ENCODE measurements around the gene IL20.

DNA sequence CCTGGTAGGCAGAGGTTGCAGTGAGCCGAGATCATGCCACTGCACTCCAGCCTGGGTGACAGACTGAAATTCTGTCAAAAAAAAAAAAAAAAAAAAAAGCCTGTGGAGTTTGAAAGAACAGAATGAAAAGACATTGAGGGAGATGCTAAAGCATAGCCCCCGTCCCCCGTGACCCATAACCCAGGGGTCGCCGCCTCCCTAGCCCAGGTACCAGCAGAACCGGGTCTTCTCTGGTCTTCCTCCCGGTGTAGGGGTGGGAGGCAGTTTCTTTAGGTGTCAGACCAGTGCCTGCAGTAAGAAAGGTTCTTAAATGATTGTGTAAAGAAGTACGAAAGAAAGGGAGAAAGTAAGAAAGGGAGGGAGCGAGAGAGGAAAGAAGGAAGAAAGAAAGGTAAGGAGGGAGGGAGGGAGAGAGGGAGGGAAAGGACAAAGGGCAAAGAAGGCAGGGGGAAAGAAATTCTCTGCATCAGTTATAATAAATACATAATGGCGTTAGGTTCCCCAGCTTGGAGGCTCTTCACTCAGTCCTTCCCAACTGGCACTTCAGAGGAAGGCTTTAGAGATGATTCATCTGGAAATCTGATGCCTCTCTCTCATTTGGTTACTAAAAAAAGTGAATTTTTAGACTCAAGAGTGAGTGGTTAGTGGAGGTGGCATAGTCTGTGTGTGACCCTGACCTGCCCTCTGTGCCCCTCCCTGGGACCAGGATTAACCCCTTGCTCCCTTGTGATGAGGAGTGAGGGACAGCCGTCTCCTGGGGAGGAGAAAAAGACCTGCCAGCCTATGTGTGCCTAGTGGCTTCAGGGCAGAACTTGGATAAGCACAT lies 32.9 kb downstream of the IL20 start:
- TF ChIP-seq, protein P1, sequence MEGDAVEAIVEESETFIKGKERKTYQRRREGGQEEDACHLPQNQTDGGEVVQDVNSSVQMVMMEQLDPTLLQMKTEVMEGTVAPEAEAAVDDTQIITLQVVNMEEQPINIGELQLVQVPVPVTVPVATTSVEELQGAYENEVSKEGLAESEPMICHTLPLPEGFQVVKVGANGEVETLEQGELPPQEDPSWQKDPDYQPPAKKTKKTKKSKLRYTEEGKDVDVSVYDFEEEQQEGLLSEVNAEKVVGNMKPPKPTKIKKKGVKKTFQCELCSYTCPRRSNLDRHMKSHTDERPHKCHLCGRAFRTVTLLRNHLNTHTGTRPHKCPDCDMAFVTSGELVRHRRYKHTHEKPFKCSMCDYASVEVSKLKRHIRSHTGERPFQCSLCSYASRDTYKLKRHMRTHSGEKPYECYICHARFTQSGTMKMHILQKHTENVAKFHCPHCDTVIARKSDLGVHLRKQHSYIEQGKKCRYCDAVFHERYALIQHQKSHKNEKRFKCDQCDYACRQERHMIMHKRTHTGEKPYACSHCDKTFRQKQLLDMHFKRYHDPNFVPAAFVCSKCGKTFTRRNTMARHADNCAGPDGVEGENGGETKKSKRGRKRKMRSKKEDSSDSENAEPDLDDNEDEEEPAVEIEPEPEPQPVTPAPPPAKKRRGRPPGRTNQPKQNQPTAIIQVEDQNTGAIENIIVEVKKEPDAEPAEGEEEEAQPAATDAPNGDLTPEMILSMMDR (IDR thresholded peaks at IDR 0.05), result no peak
- TF ChIP-seq POLR2A (IDR thresholded peaks at IDR 0.05) (no peak), POLR2AphosphoS5 (IDR thresholded peaks at IDR 0.05) (no peak)

Measured in sigmoid colon (tissue), 4 donors.